HepG2 (cell line): ENCODE results near the gene SIX3. TPM values are rescaled to one million over a fixed set of nuclear protein-coding genes. Genes with fewer than 3 reads are reported as not detected.

Source experiments
- AFF4 ChIP-seq: sonication (generic); formaldehyde crosslinking; IDR thresholded peaks from 2 replicates; pipeline ENCODE4 v1.4.0; 2020; ENCODE audit warnings: missing genetic modification reagents
- ATM ChIP-seq: fragments of 450-650 bp; IDR thresholded peaks from 2 replicates; pipeline ENCODE4 v1.7.1; 2017; ENCODE audit warnings: mild to moderate bottlenecking, borderline replicate concordance
- CSRNP1 ChIP-seq: sonication (generic); formaldehyde crosslinking; IDR thresholded peaks from 2 replicates; pipeline ENCODE4 v1.8.1; 2023; ENCODE audit warnings: mild to moderate bottlenecking, missing genetic modification reagents
- GMEB2 ChIP-seq: IDR thresholded peaks from 2 replicates; pipeline ENCODE4 v1.6.1; 2016; ENCODE audit warnings: missing biosample characterization, missing genetic modification reagents, low read depth
- HMGXB3 ChIP-seq: sonication (generic); formaldehyde crosslinking; IDR thresholded peaks from 2 replicates; pipeline ENCODE4 v1.4.0; 2020; ENCODE audit warnings: missing genetic modification reagents, borderline replicate concordance
- KDM1A ChIP-seq: IDR thresholded peaks from 2 replicates; pipeline ENCODE4 v1.6.1; 2016; ENCODE audit warnings: missing compliant biosample characterization
- MLLT10 ChIP-seq: sonication (generic); formaldehyde crosslinking; IDR thresholded peaks from 2 replicates; pipeline ENCODE4 v1.4.0; 2020; ENCODE audit warnings: missing genetic modification reagents
- NR2F6 ChIP-seq, 2 experiments: IDR thresholded peaks; 2 replicates each; pipeline ENCODE4 v1.6.1; 2016; ENCODE audit warnings: antibody characterized with exemption in 1 of 2, mild to moderate bottlenecking in 1 of 2
- POLR2AphosphoS5 ChIP-seq: IDR thresholded peaks from 2 replicates; pipeline ENCODE4 v1.6.1; 2012; ENCODE audit warnings: low read depth, low read length
- SETDB1 ChIP-seq: sonication (generic); formaldehyde crosslinking; IDR thresholded peaks from 2 replicates; pipeline ENCODE4 v1.5.1; 2020; ENCODE audit warnings: missing genetic modification reagents, mild to moderate bottlenecking, borderline replicate concordance
- XRCC5 ChIP-seq: fragments of 200-400 bp; formaldehyde crosslinking; optimal IDR thresholded peaks from 2 replicates; pipeline ENCODE3; 2017; ENCODE audit warnings: mild to moderate bottlenecking, low read length
- ZBTB20 ChIP-seq: sonication (generic); formaldehyde crosslinking; IDR thresholded peaks from 2 replicates; pipeline ENCODE4 v1.8.1; 2023; ENCODE audit warnings: missing genetic modification reagents, low read depth, mild to moderate bottlenecking, borderline replicate concordance
- ZBTB34 ChIP-seq: sonication (generic); formaldehyde crosslinking; IDR thresholded peaks from 2 replicates; pipeline ENCODE4 v1.8.0; 2022; ENCODE audit warnings: mild to moderate bottlenecking, missing genetic modification reagents
- ZKSCAN5 ChIP-seq: sonication (generic); formaldehyde crosslinking; IDR thresholded peaks from 2 replicates; pipeline ENCODE4 v1.5.1; 2020; ENCODE audit warnings: mild to moderate bottlenecking, missing genetic modification reagents
- ZNF83 ChIP-seq: sonication (generic); formaldehyde crosslinking; IDR thresholded peaks from 2 replicates; pipeline ENCODE4 v1.4.0; 2020; ENCODE audit warnings: missing genetic modification reagents, mild to moderate bottlenecking, borderline replicate concordance
- polyA plus RNA-seq, 8 experiments: library from polyadenylated mRNA; depleted of rRNA in 3 of 8; stranded (reverse) in 7 of 8; unstranded in 1 of 8; fragments of >200 nt; fragmentation: Illumina TruSeq in 4 of 8; extraction: Trizol in 4 of 8; gene quantifications; 2 replicates each; pipeline versions ENCODE4 v1.2.1 to v1.2.3, GENCODE V29; 2011 to 2016; ENCODE audit warnings: low read depth in 4 of 8, missing spikeins in 1 of 8, mixed read lengths in 1 of 8; ENCODE audit not compliant: insufficient read depth in 1 of 8
- total RNA-seq, 5 experiments: library from RNA; depleted of rRNA; stranded (reverse); fragments of >200 nt; fragmentation: Illumina TruSeq; extraction: Trizol; gene quantifications; 2 replicates each; pipeline ENCODE4 v1.2.3, GENCODE V29; 2016; ENCODE audit warnings: low read depth in 1 of 5

The SIX3 gene
- total and polyA plus RNA-seq, 2 of the 13 experiments (the other 11 are each of a cell fraction or from before 2014, with no cell fraction given) = not detected

- no peak for TF ChIP-seq NR2F6 (IDR thresholded peaks at IDR 0.05)
- no peak for TF ChIP-seq NR2F6 (CRISPR knock-in tag; IDR thresholded peaks at IDR 0.05)
- TF ChIP-seq AFF4 = no peak
- TF ChIP-seq ZBTB34 (CRISPR knock-in tag) = no peak
- no peak for TF ChIP-seq KDM1A (CRISPR knock-in tag)
- TF ChIP-seq CSRNP1 (CRISPR knock-in tag) = peak; percentile 55; the same call in 1 of the 2 replicates
- no peak for TF ChIP-seq HMGXB3 (CRISPR knock-in tag)
- TF ChIP-seq SETDB1 = no peak
- no peak for TF ChIP-seq ATM
- no peak for TF ChIP-seq ZBTB20 (CRISPR knock-in tag)
- no peak for TF ChIP-seq ZKSCAN5 (CRISPR knock-in tag)
- peak; percentile 81 for TF ChIP-seq XRCC5
- TF ChIP-seq POLR2AphosphoS5 = no peak
- TF ChIP-seq MLLT10 (CRISPR knock-in tag) = no peak
- no peak for TF ChIP-seq ZNF83 (CRISPR knock-in tag)
- no peak for TF ChIP-seq GMEB2 (CRISPR knock-in tag)
Measured at GRCh38 chr2:44952143-44952805, 10.8 kb downstream of the SIX3 start (continued).
